ENCODE results near the gene COL21A1.

DNA sequence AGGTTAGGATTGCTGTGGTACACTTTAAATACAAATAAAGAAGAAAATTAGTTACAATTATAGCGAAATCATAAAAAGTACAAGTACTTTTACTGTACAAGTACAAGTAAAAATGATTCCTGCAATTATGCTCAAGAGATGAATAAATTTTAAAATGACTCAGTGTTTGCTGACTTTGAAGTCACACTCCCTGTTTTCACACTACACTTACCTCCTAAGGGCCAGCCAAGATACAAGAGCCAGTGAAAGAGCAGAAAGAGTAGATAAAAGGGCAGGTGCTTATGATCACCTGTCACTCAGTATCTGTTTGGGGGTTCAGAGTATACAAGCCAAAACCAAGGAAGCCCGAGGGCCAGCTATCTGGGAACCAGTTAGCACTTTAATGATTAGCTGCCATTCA is 41.0 kb upstream of the COL21A1 start:
- TF ChIP-seq, protein P1, sequence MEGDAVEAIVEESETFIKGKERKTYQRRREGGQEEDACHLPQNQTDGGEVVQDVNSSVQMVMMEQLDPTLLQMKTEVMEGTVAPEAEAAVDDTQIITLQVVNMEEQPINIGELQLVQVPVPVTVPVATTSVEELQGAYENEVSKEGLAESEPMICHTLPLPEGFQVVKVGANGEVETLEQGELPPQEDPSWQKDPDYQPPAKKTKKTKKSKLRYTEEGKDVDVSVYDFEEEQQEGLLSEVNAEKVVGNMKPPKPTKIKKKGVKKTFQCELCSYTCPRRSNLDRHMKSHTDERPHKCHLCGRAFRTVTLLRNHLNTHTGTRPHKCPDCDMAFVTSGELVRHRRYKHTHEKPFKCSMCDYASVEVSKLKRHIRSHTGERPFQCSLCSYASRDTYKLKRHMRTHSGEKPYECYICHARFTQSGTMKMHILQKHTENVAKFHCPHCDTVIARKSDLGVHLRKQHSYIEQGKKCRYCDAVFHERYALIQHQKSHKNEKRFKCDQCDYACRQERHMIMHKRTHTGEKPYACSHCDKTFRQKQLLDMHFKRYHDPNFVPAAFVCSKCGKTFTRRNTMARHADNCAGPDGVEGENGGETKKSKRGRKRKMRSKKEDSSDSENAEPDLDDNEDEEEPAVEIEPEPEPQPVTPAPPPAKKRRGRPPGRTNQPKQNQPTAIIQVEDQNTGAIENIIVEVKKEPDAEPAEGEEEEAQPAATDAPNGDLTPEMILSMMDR (conservative IDR thresholded peaks at IDR 0.05) = no peak
- no peak for TF ChIP-seq ZFX (IDR thresholded peaks at IDR 0.05)

Measured in C4-2B (cell line).